Nephron (organoid): Measurements from ENCODE around the gene TET3.

Source experiments
- H3K27ac Mint-ChIP-seq, 3 experiments: 2 replicates each; pipeline ENCODE4 v1.8.0; 2020; ENCODE audit warnings: mixed read lengths in 3 of 3, mild to moderate bottlenecking in 2 of 3, moderate library complexity in 1 of 3
- H3K27me3 Mint-ChIP-seq: 2 replicates; pipeline ENCODE4 v1.8.0; 2021; ENCODE audit warnings: low read depth, mild to moderate bottlenecking, moderate library complexity, mixed read lengths
- H3K36me3 Mint-ChIP-seq: 2 replicates; pipeline ENCODE4 v1.8.0; 2020; ENCODE audit warnings: low read depth, mixed read lengths
- H3K4me1 Mint-ChIP-seq: 2 replicates; pipeline ENCODE4 v1.8.0; 2020; ENCODE audit warnings: mixed read lengths
- H3K4me3 Mint-ChIP-seq, 3 experiments: 2 replicates each; pipeline ENCODE4 v1.8.0; 2020; ENCODE audit warnings: mild to moderate bottlenecking in 3 of 3, mixed read lengths in 3 of 3, moderate library complexity in 2 of 3
- H3K9me3 Mint-ChIP-seq: 2 replicates; pipeline ENCODE4 v1.8.0; 2020; ENCODE audit warnings: mixed read lengths
- TF ChIP-seq, protein P1 (sequence below), 3 experiments: fragments of 200-600 bp; sonication (generic); IDR thresholded peaks; one replicate each; pipeline ENCODE4 v1.5.0; 2021; ENCODE audit warnings: antibody characterized with exemption in 3 of 3; ENCODE audit not compliant: unreplicated experiment in 3 of 3

TET3 gene

DNA sequence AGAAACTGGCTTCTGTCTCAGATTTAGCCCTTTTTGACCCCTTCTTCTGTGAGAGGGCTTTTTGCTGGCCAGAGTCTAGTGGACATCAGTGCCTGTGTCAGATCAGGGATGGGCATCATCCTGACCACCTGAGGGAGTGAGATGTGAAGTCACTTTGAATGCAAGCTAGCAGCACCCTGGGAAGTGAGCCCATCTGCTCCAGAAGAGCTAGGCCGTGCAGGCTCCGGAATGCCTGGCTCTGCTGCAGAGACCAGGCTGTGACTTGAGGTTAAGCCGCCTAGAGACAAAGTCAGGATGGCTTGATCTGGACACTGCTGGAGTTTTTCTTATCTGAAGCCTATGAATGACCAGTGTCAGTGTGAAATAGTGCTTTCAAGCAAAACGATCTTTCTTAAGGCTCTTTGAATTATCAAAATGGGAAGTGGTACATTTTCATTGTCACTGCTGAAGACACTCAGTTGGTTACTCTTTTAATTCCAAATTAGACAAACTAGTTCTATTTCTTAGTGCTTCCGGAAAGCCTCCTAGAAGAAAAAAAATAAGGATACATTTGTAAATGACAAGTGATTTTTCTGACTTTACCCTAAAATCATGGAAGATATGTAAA lies 37.2 kb upstream of the TET3 start:
- Mint-ChIP-seq H3K4me3 (no peak overlapping the region), H3K9me3 (no peaks in the 10 kb centered on the region), H3K4me1 (no peaks in the 10 kb centered on the region), H3K27me3 (no peaks in the 10 kb centered on the region), H3K27ac (no peak overlapping the region), H3K36me3 (peaks cover 48% of the 10 kb centered on the region)
- TF ChIP-seq, protein P1, sequence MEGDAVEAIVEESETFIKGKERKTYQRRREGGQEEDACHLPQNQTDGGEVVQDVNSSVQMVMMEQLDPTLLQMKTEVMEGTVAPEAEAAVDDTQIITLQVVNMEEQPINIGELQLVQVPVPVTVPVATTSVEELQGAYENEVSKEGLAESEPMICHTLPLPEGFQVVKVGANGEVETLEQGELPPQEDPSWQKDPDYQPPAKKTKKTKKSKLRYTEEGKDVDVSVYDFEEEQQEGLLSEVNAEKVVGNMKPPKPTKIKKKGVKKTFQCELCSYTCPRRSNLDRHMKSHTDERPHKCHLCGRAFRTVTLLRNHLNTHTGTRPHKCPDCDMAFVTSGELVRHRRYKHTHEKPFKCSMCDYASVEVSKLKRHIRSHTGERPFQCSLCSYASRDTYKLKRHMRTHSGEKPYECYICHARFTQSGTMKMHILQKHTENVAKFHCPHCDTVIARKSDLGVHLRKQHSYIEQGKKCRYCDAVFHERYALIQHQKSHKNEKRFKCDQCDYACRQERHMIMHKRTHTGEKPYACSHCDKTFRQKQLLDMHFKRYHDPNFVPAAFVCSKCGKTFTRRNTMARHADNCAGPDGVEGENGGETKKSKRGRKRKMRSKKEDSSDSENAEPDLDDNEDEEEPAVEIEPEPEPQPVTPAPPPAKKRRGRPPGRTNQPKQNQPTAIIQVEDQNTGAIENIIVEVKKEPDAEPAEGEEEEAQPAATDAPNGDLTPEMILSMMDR (IDR thresholded peaks at IDR 0.05; ENCODE audit: unreplicated experiment in 3 of 3) = no peak

DNA sequence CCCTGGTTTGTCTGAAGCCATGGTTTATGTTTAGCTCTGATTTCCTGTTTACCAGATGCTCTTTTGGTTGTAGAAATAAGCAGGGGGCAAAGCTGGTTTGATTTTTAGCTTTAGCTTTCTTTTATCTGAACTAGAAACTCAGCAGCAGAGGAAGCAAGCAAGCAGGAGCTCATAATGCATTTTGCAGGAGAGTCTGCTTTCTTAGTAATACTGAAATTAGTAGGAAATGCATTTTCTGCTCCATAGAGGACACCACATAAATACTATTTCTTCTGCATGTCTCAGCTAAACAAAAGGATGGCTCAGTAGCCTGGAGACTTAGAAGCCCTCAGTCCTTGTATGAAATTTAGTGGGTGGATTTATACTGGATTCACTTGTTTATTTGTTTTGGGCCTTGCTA lies 34.9 kb upstream of the TET3 start:
- Mint-ChIP-seq H3K27ac (no peak overlapping the region), H3K4me3 (no peak overlapping the region), H3K9me3 (no peaks in the 10 kb centered on the region), H3K27me3 (no peaks in the 10 kb centered on the region), H3K36me3 (peaks cover 54% of the 10 kb centered on the region), H3K4me1 (no peaks in the 10 kb centered on the region)
- TF ChIP-seq, protein P1 (IDR thresholded peaks at IDR 0.05; ENCODE audit: unreplicated experiment in 3 of 3) = no peak

DNA sequence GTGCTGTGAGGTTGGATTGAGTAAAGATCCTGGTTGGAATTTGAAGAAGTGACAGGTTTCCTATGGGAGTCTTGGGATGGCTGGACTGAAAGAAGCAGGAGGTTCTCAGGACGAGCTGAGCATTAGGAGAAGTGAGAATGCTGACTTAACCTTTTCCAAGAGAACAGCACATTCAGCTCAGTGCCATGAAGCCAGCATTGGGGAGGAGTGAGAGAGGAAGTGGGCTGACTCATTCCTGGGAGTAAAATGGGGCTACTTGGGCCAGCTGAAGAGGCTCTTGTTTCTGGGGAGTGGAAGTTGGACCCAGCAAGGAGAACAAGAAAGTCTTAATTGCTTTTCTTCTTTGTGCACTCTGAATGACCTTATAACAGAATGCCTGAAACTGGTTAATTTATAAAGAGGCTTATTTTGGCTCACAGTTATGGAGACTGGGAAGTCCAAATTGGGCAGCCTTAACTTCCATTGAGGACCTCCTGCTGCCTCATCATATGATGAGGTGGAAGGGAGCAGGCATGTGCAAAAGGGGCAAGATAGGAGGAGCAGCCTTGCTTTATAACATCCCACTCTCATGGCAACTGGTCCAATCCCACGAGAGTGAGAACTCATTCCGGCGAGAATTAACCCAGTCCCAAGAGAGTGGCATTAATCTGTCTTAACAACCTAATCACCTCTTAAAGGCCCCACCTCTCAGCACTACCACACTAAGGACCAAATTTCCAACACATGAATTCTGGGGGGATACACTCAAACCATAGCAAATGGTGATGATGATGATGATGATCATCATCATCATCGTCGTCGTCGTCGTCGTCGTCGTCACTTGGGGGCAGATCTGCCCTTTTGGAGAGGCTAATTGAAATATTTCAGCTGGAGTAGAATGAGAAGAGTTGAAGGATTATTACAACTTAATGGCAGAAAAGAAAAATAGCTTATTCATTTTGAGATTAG lies 31.9 kb upstream of the TET3 start:
- no peaks in the 10 kb centered on the region for H3K27me3 Mint-ChIP-seq
- TF ChIP-seq, protein P1 (IDR thresholded peaks at IDR 0.05; ENCODE audit: unreplicated experiment in 3 of 3) = no peak
- H3K36me3 Mint-ChIP-seq = peaks cover 73% of the 10 kb centered on the region
- H3K9me3 Mint-ChIP-seq = no peaks in the 10 kb centered on the region
- no peak overlapping the region for H3K27ac Mint-ChIP-seq
- H3K4me1 Mint-ChIP-seq = peaks cover 18% of the 10 kb centered on the region
- no peak overlapping the region for H3K4me3 Mint-ChIP-seq

DNA sequence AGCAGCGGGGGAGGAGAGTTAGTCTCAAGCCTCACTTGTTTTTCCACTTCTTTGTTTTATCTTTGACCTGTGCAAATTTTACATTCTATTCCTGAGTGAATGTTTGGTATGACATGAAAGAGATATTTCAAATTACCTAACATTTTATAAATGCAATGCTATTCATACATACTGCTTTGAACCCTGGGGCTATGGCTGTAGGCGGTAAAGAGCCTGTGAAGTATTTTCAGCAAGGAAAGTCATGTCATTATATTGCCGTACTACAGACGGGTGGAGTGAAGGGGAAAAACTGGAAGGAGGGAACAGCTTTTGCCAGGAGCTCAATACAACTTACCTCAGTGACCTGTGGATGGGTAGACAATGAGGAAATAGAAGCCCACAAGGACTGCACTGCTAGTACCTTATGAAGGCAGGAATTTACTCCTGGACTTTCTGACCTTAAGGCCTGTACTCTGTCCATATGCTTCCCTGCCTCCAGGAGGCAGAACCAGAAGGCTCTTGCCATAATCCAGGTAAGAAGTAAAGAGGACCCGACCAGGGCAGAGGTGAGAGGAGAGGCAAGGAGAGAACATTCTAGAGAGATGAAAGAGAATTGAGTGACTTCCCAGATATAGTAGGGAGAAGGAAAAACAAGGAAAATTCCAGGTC lies 28.4 kb upstream of the TET3 start:
- Mint-ChIP-seq H3K27ac (no peak overlapping the region), H3K27me3 (no peaks in the 10 kb centered on the region), H3K36me3 (peaks cover 76% of the 10 kb centered on the region), H3K4me1 (peaks cover 24% of the 10 kb centered on the region), H3K9me3 (no peaks in the 10 kb centered on the region), H3K4me3 (no peak overlapping the region)
- TF ChIP-seq, protein P1 (IDR thresholded peaks at IDR 0.05; ENCODE audit: unreplicated experiment in 3 of 3) = no peak

DNA sequence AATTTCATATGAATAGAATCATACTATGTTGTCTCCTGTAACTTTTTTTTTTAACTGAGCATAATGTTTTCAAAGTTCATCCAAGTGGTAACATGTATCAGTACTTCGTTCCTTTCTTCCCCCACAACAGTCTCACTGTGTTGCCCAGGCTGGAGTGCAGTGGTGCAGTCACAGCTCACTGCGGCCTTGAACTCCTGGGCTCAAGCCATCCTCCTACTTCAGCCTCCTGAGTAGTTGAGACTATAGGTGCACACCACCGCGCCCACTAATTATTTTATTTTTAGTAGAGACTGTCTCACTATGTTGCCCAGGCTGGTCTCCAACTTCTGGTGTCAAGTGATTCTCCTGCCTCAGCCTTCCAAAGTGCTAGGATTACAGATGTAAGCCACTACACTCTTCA lies 23.4 kb upstream of the TET3 start:
- Mint-ChIP-seq H3K27me3 (no peaks in the 10 kb centered on the region), H3K4me3 (no peak overlapping the region), H3K9me3 (peaks cover 10% of the 10 kb centered on the region), H3K4me1 (peaks cover 18% of the 10 kb centered on the region), H3K27ac (no peak overlapping the region), H3K36me3 (peaks cover 48% of the 10 kb centered on the region)
- TF ChIP-seq, protein P1 (IDR thresholded peaks at IDR 0.05; ENCODE audit: unreplicated experiment in 3 of 3) = no peak
